SK-N-SH (cell line): ENCODE measurements around the gene NOXA1. TPM values are rescaled to one million over a fixed set of nuclear protein-coding genes. Genes with fewer than 3 reads are reported as not detected.

ENCODE experiments used
- CTCF ChIA-PET: fragments of 300-600, 350-600 bp; formaldehyde crosslinking; extraction: SDS; loops from one replicate; lab custom pipeline; 2021; lab: Yijun Ruan, JAX
- POLR2A ChIA-PET: fragments of 350-600 bp; sonication (Branson Sonifier 250); formaldehyde crosslinking; extraction: SDS; loops from one replicate; lab custom pipeline; 2020; ENCODE audit warnings: antibody characterized with exemption, inconsistent platforms; lab: Yijun Ruan, JAX
- DNase-seq: peaks from one replicate; pipeline ENCODE4 v3.0.0; 2012
- H2AFZ ChIP-seq: fragments of 200-600 bp; sonication (generic); 2 replicates; pipeline ENCODE4 v1.8.1; 2016; ENCODE audit warnings: antibody characterized with exemption, mild to moderate bottlenecking, low read depth
- H3F3A ChIP-seq: fragments of 200-600 bp; sonication (generic); replicated peaks from 2 replicates; pipeline ENCODE3; 2016; ENCODE audit warnings: antibody characterized with exemption, mild to moderate bottlenecking; ENCODE audit not compliant: insufficient read depth
- H3K27ac ChIP-seq, 2 experiments: fragments of 200-500 bp in 1 of 2; fragments of 200-600 bp in 1 of 2; sonication (Bioruptor generic) in 1 of 2; sonication (generic), shearing (Covaris generic) in 1 of 2; 2 replicates each; pipeline versions ENCODE4 v1.5.1 to v1.6.1; 2014 to 2016; ENCODE audit warnings: low read depth in 2 of 2, inconsistent platforms in 1 of 2, low read length in 1 of 2, mild to moderate bottlenecking in 1 of 2, mixed read lengths in 1 of 2
- H3K27me3 ChIP-seq: fragments of 200-600 bp; sonication (generic), shearing (Covaris generic); 2 replicates; pipeline ENCODE4 v1.6.1; 2016; ENCODE audit warnings: mixed run types; ENCODE audit not compliant: insufficient read depth
- H3K36me3 ChIP-seq, 2 experiments: fragments of 200-500 bp in 1 of 2; fragments of 200-600 bp in 1 of 2; sonication (Bioruptor generic) in 1 of 2; sonication (generic) in 1 of 2; replicated peaks in 1 of 2; 2 replicates each; pipeline versions ENCODE3 to v1.5.1; 2014 to 2016; ENCODE audit warnings: low read length in 1 of 2, mild to moderate bottlenecking in 1 of 2; ENCODE audit not compliant: insufficient read depth in 2 of 2, control insufficient read depth in 1 of 2
- H3K4me1 ChIP-seq, 2 experiments: fragments of 200-500 bp in 1 of 2; fragments of 200-600 bp in 1 of 2; sonication (Bioruptor generic) in 1 of 2; sonication (generic), shearing (Covaris generic) in 1 of 2; 2 replicates each; pipeline versions ENCODE4 v1.5.1 to v1.6.1; 2014 to 2016; ENCODE audit warnings: low read depth in 1 of 2, low read length in 1 of 2, mixed run types in 1 of 2; ENCODE audit not compliant: insufficient read depth in 2 of 2, control insufficient read depth in 1 of 2
- H3K4me2 ChIP-seq: fragments of 200-600 bp; sonication (generic), shearing (Covaris generic); 2 replicates; pipeline ENCODE4 v1.6.1; 2017; ENCODE audit warnings: mixed run types
- H3K4me3 ChIP-seq, 2 experiments: fragments of 200-500 bp in 1 of 2; fragments of 200-600 bp in 1 of 2; sonication (Bioruptor generic) in 1 of 2; sonication (generic), shearing (Covaris generic) in 1 of 2; 2 replicates each; pipeline versions ENCODE4 v1.5.1 to v1.8.1; 2014 to 2016; ENCODE audit warnings: low read depth in 2 of 2, inconsistent platforms in 1 of 2, low read length in 1 of 2, mild to moderate bottlenecking in 1 of 2, mixed read lengths in 1 of 2, moderate library complexity in 1 of 2
- H3K79me2 ChIP-seq: fragments of 200-600 bp; sonication (generic); 2 replicates; pipeline ENCODE4 v1.8.1; 2017; ENCODE audit warnings: mild to moderate bottlenecking; ENCODE audit not compliant: insufficient read depth
- H3K9ac ChIP-seq: fragments of 200-600 bp; sonication (generic); 2 replicates; pipeline ENCODE4 v1.6.1; 2017; ENCODE audit warnings: mixed run types
- H3K9me2 ChIP-seq: fragments of 200-600 bp; sonication (generic); 2 replicates; pipeline ENCODE4 v1.6.1; 2017; ENCODE audit warnings: mixed run types
- H3K9me3 ChIP-seq: fragments of 200-600 bp; sonication (generic); 2 replicates; pipeline ENCODE4 v1.6.1; 2017; ENCODE audit warnings: mixed run types, mild to moderate bottlenecking, moderate library complexity
- H4K20me1 ChIP-seq: fragments of 200-600 bp; sonication (generic); 2 replicates; pipeline ENCODE4 v1.6.1; 2017; ENCODE audit warnings: mild to moderate bottlenecking, mixed run types; ENCODE audit not compliant: insufficient read depth
- CHD2 ChIP-seq: fragments of 150-350 bp; IDR thresholded peaks from 2 replicates; pipeline ENCODE4 v1.6.1; 2018; ENCODE audit warnings: low read length; ENCODE audit not compliant: partially characterized antibody
- EP300 ChIP-seq, 2 experiments: IDR thresholded peaks; 2 replicates each; pipeline versions ENCODE4 v1.4.0 to v1.6.1; 2012; ENCODE audit warnings: borderline replicate concordance in 1 of 2, low read depth in 1 of 2, low read length in 1 of 2
- EZH2phosphoT487 ChIP-seq: fragments of 200-600 bp; sonication (generic); IDR thresholded peaks from 2 replicates; pipeline ENCODE4 v1.6.1; 2017; ENCODE audit warnings: low read depth, mixed run types, mild to moderate bottlenecking, antibody characterized with exemption, moderate library complexity, borderline replicate concordance
- FOXJ3 ChIP-seq: sonication (generic); formaldehyde crosslinking; IDR thresholded peaks from 2 replicates; pipeline ENCODE4 v1.5.1; 2020; ENCODE audit warnings: mild to moderate bottlenecking, missing genetic modification reagents
- GABPA ChIP-seq: IDR thresholded peaks from 2 replicates; pipeline ENCODE4 v1.4.0; 2012; ENCODE audit warnings: low read depth, mild to moderate bottlenecking
- GATA2 ChIP-seq: sonication (generic); formaldehyde crosslinking; IDR thresholded peaks from 2 replicates; pipeline ENCODE4 v1.5.0; 2020; ENCODE audit warnings: mild to moderate bottlenecking, missing genetic modification reagents
- JUND ChIP-seq: IDR thresholded peaks from 2 replicates; pipeline ENCODE4 v1.4.0; 2012
- MEF2A ChIP-seq: IDR thresholded peaks from 2 replicates; pipeline ENCODE4 v1.4.0; 2012; ENCODE audit warnings: low read depth, borderline replicate concordance
- MXI1 ChIP-seq: IDR thresholded peaks from 2 replicates; pipeline ENCODE4 v1.6.1; 2012; ENCODE audit warnings: mild to moderate bottlenecking, low read depth, low read length, improper control_type of control experiment
- NFIC ChIP-seq: IDR thresholded peaks from 2 replicates; pipeline ENCODE4 v1.4.0; 2012; ENCODE audit warnings: borderline replicate concordance
- RAD21 ChIP-seq: IDR thresholded peaks from 2 replicates; pipeline ENCODE4 v1.6.1; 2012; ENCODE audit warnings: mild to moderate bottlenecking, low read length
- RCOR1 ChIP-seq: fragments of 150-350 bp; IDR thresholded peaks from 2 replicates; pipeline ENCODE4 v1.6.1; 2017; ENCODE audit warnings: antibody characterized with exemption, low read length
- YY1 ChIP-seq: IDR thresholded peaks from 2 replicates; pipeline ENCODE4 v1.4.0; 2012; ENCODE audit warnings: low read depth, mild to moderate bottlenecking
- WGBS: methylation state at CpG from one replicate; pipeline ENCODE4 v1.1.6; 2017; ENCODE audit warnings: low lambda C conversion rate; 5-methylcytosine and 5-hydroxymethylcytosine counted together
- polyA plus RNA-seq, 3 experiments: library from polyadenylated mRNA; depleted of rRNA; stranded (reverse); fragments of >200 nt; gene quantifications; 2 replicates each; pipeline ENCODE4 v1.2.3, GENCODE V29; 2012
- TF ChIP-seq, protein P1 (sequence below): fragments of 150-350 bp; IDR thresholded peaks from 2 replicates; pipeline ENCODE4 v1.6.1; 2016; ENCODE audit warnings: mild to moderate bottlenecking, low read depth, low read length
- TF ChIP-seq, protein P2 (sequence below): fragments of 150-350 bp; IDR thresholded peaks from 2 replicates; pipeline ENCODE4 v1.6.1; 2017; ENCODE audit warnings: antibody characterized with exemption, low read length, low read depth, borderline replicate concordance

NOXA1 gene
- polyA plus RNA-seq, 1 of the 3 experiments (the other 2 are of a cell fraction), result 0.39 TPM

DNA sequence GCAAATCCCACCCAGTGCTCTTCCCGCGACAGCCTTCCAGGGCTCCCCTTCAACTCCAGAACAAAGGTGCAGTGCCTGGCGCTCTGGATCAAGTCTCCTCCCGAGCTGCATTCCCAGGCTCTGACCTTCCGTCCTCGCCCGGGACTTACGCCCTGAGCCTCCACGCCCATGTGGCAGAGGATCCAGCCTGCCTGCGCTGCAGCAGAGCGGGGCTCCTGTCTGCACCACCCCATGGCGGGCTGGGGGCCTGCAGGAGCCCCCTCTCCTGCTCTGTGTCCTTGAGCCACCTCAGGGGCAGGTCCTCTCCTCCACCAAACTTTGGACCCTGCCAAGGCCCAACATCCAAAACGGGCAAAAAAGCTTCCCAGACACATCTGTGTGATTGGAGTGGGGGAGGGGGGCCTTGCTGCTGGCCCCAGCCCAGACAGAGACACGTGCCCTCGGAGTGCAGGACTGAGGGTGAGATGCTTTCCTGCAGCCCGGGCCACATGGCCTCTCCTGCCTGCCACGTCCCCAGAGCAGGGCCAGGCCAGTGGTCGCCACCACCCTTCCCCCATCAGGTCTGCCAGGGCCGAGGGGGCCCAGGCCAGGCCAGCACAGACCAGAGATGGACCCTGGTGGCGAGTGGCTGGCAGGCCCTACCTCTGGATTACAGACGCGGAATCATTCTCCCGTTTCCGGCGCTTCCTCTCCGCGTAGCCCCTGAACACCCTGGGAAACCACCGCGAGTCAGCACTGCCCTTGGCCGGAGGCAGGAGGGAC lies 31.6 kb downstream of the NOXA1 start:
- WGBS, result 98% methylated on average over 19 of the region's 30 CpGs
- H2AFZ ChIP-seq, result no peak overlapping the region
- peaks cover 18 to 50% of the 10 kb centered on the region in 2 experiments for H3K4me1 ChIP-seq
- no peaks in the 10 kb centered on the region for H3K27me3 ChIP-seq
- peak; percentile 75 for DNase-seq
- peaks cover 16% of the 10 kb centered on the region for H4K20me1 ChIP-seq
- H3K9ac ChIP-seq, result no peak overlapping the region
- peaks cover under 1 to 34% of the 10 kb centered on the region in 2 experiments for H3K36me3 ChIP-seq
- no peak overlapping the region for H3K4me2 ChIP-seq
- no peak for TF ChIP-seq GABPA
- no peak for TF ChIP-seq JUND
- TF ChIP-seq, protein P1, sequence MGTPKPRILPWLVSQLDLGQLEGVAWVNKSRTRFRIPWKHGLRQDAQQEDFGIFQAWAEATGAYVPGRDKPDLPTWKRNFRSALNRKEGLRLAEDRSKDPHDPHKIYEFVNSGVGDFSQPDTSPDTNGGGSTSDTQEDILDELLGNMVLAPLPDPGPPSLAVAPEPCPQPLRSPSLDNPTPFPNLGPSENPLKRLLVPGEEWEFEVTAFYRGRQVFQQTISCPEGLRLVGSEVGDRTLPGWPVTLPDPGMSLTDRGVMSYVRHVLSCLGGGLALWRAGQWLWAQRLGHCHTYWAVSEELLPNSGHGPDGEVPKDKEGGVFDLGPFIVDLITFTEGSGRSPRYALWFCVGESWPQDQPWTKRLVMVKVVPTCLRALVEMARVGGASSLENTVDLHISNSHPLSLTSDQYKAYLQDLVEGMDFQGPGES, result no peak
- TF ChIP-seq EZH2phosphoT487, result no peak
- TF ChIP-seq RCOR1, result 0 out of 2 replicates have a peak, but pooled peaks have one; percentile 12
- TF ChIP-seq FOXJ3 (CRISPR knock-in tag), result no peak
- peak; percentile 22; the same call in 1 of the 2 replicates for TF ChIP-seq RAD21
- no peak for TF ChIP-seq GATA2 (CRISPR knock-in tag)
- no peak for TF ChIP-seq YY1
- no peak for TF ChIP-seq NFIC
- TF ChIP-seq, protein P2, sequence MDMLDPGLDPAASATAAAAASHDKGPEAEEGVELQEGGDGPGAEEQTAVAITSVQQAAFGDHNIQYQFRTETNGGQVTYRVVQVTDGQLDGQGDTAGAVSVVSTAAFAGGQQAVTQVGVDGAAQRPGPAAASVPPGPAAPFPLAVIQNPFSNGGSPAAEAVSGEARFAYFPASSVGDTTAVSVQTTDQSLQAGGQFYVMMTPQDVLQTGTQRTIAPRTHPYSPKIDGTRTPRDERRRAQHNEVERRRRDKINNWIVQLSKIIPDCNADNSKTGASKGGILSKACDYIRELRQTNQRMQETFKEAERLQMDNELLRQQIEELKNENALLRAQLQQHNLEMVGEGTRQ, result peak; percentile 16; the same call in 1 of the 2 replicates
- TF ChIP-seq MEF2A, result no peak
- no peak for TF ChIP-seq EP300 (IDR thresholded peaks at IDR 0.05; ENCODE audit: borderline replicate concordance in 1 of 2, low read depth in 1 of 2, low read length in 1 of 2)
- peak; percentile 96 for TF ChIP-seq MXI1
- TF ChIP-seq CHD2, result peak; percentile 79
- TF ChIP-seq, all 33 proteins: peak for 5
- Histone ChIP-seq H3F3A (no peaks in the 10 kb centered on the region), H3K9me2 (no peaks in the 10 kb centered on the region), H3K79me2 (peaks cover 10% of the 10 kb centered on the region; the same call in 1 of the 2 replicates), H3K27ac (peak overlapping the region in 1 of 2 experiments; percentile 83; a peak in 2 of 4 replicates), H3K4me3 (no peak overlapping the region), H3K9me3 (no peaks in the 10 kb centered on the region)
- ChIA-PET POLR2A (no interaction called here), CTCF (interaction anchor here (1.1 to 5.7 kb wide), 4 partner anchors 10 to 153 kb away, joined by 3 to 53 read pairs (median 8); partner anchors contain the start of genes ENTPD8, EXD3, NOXA1 and NRARP)
